ENCODE results near the gene SLC26A2. TPM values are rescaled to one million over a fixed set of nuclear protein-coding genes. Genes with fewer than 3 reads are reported as not detected.

SLC26A2 gene
- 8.3 and 9.0 TPM in 2 replicates for total RNA-seq

- Mint-ChIP-seq H3K9me3 (peaks cover 5% of the 10 kb centered on the region), H3K4me1 (peaks cover 28% of the 10 kb centered on the region), H3K27ac (peak within 1 kb of the TSS; percentile 100), H3K36me3 (ENCODE audit: low read depth) (peaks cover 7% of the 10 kb centered on the region), H3K4me3 (peak within 1 kb of the TSS; percentile 97), H3K27me3 (no peaks in the 10 kb centered on the region)
- intact Hi-C loops (cut with micrococcal nuclease), result loop anchor here (1.0 to 10.0 kb wide), 5 partner anchors 30 to 1578 kb away; partner anchors contain the start of genes FBXO38 and PCYOX1L
- peak; percentile 98 for DNase-seq
These were observed at the start of gene SLC26A2 for GRCh38 chr5:149960272-149961185. Gene SLC26A2, plus strand, starts transcription at chr5:149960758. Its CDS starts 16,895 bp downstream, at chr5:149977653.

GRCh38 chr5:149911031-149911430 lies 49.5 kb upstream of the SLC26A2 start:
- no peak for DNase-seq
- H3K4me3 Mint-ChIP-seq, result no peak overlapping the region
- peaks cover 28% of the 10 kb centered on the region for H3K27me3 Mint-ChIP-seq
- H3K4me1 Mint-ChIP-seq, result no peaks in the 10 kb centered on the region
- no peak overlapping the region for H3K27ac Mint-ChIP-seq
- intact Hi-C loops (cut with micrococcal nuclease), result no loop called here
- H3K36me3 Mint-ChIP-seq (ENCODE audit: low read depth), result no peaks in the 10 kb centered on the region
- no peaks in the 10 kb centered on the region for H3K9me3 Mint-ChIP-seq

GRCh38 chr5:149912226-149912871 lies 48.2 kb upstream of the SLC26A2 start:
- intact Hi-C loops (cut with micrococcal nuclease), result no loop called here
- peaks cover 25% of the 10 kb centered on the region for H3K27me3 Mint-ChIP-seq
- no peaks in the 10 kb centered on the region for H3K4me1 Mint-ChIP-seq
- DNase-seq, result no peak
- no peak overlapping the region for H3K27ac Mint-ChIP-seq
- H3K4me3 Mint-ChIP-seq, result no peak overlapping the region
- no peaks in the 10 kb centered on the region for H3K9me3 Mint-ChIP-seq
- H3K36me3 Mint-ChIP-seq (ENCODE audit: low read depth), result no peaks in the 10 kb centered on the region

- DNase-seq, result no peak
- intact Hi-C loops (cut with micrococcal nuclease), result no loop called here
- H3K27ac Mint-ChIP-seq, result no peak overlapping the region
- no peaks in the 10 kb centered on the region for H3K36me3 Mint-ChIP-seq (ENCODE audit: low read depth)
- H3K4me1 Mint-ChIP-seq, result no peaks in the 10 kb centered on the region
- no peaks in the 10 kb centered on the region for H3K9me3 Mint-ChIP-seq
- peaks cover 17% of the 10 kb centered on the region for H3K27me3 Mint-ChIP-seq
- no peak overlapping the region for H3K4me3 Mint-ChIP-seq
These were observed 46.8 kb upstream of the SLC26A2 start for GRCh38 chr5:149913436-149914419.

GRCh38 chr5:149915392-149916260 lies 44.9 kb upstream of the SLC26A2 start:
- no peaks in the 10 kb centered on the region for H3K4me1 Mint-ChIP-seq
- H3K4me3 Mint-ChIP-seq, result no peak overlapping the region
- H3K27ac Mint-ChIP-seq, result no peak overlapping the region
- H3K27me3 Mint-ChIP-seq, result peaks cover 6% of the 10 kb centered on the region
- H3K36me3 Mint-ChIP-seq (ENCODE audit: low read depth), result no peaks in the 10 kb centered on the region
- H3K9me3 Mint-ChIP-seq, result no peaks in the 10 kb centered on the region
- intact Hi-C loops (cut with micrococcal nuclease), result no loop called here
- no peak for DNase-seq

- Mint-ChIP-seq H3K27me3 (peaks cover 2% of the 10 kb centered on the region), H3K36me3 (ENCODE audit: low read depth) (no peaks in the 10 kb centered on the region), H3K9me3 (no peaks in the 10 kb centered on the region), H3K4me1 (no peaks in the 10 kb centered on the region), H3K4me3 (no peak overlapping the region), H3K27ac (no peak overlapping the region)
- DNase-seq, result no peak
- intact Hi-C loops (cut with micrococcal nuclease), result no loop called here
These were observed 44.1 kb upstream of the SLC26A2 start for GRCh38 chr5:149916334-149917072.

- no peaks in the 10 kb centered on the region for H3K4me1 Mint-ChIP-seq
These were observed 43.4 kb upstream of the SLC26A2 start for GRCh38 chr5:149917073-149917676.

GRCh38 chr5:149921597-149921996 lies 39.0 kb upstream of the SLC26A2 start:
- no peak overlapping the region for H3K4me3 Mint-ChIP-seq
- no peaks in the 10 kb centered on the region for H3K4me1 Mint-ChIP-seq
- H3K27ac Mint-ChIP-seq, result no peak overlapping the region

More at GRCh38 chr5:149917073-149917676, 43.4 kb upstream of the SLC26A2 start:
- intact Hi-C loops (cut with micrococcal nuclease), result no loop called here
- H3K4me3 Mint-ChIP-seq, result no peak overlapping the region
- no peaks in the 10 kb centered on the region for H3K9me3 Mint-ChIP-seq
- no peak for DNase-seq
- H3K27ac Mint-ChIP-seq, result no peak overlapping the region
- H3K36me3 Mint-ChIP-seq (ENCODE audit: low read depth), result no peaks in the 10 kb centered on the region
- H3K27me3 Mint-ChIP-seq, result no peaks in the 10 kb centered on the region

GRCh38 chr5:149922950-149923349 lies 37.6 kb upstream of the SLC26A2 start:
- Mint-ChIP-seq H3K4me3 (no peak overlapping the region), H3K27me3 (no peaks in the 10 kb centered on the region), H3K9me3 (no peaks in the 10 kb centered on the region), H3K4me1 (no peaks in the 10 kb centered on the region), H3K36me3 (ENCODE audit: low read depth) (no peaks in the 10 kb centered on the region), H3K27ac (no peak overlapping the region)
- DNase-seq, result no peak
- intact Hi-C loops (cut with micrococcal nuclease), result no loop called here

More at GRCh38 chr5:149921597-149921996, 39.0 kb upstream of the SLC26A2 start:
- no peak for DNase-seq
- Mint-ChIP-seq H3K9me3 (no peaks in the 10 kb centered on the region), H3K27me3 (no peaks in the 10 kb centered on the region), H3K36me3 (ENCODE audit: low read depth) (no peaks in the 10 kb centered on the region)
- intact Hi-C loops (cut with micrococcal nuclease), result no loop called here

GRCh38 chr5:149924486-149924885 lies 36.1 kb upstream of the SLC26A2 start:
- H3K9me3 Mint-ChIP-seq, result no peaks in the 10 kb centered on the region
- intact Hi-C loops (cut with micrococcal nuclease), result no loop called here
- H3K4me1 Mint-ChIP-seq, result no peaks in the 10 kb centered on the region
- peaks cover 2% of the 10 kb centered on the region for H3K27me3 Mint-ChIP-seq
- H3K27ac Mint-ChIP-seq, result no peak overlapping the region
- DNase-seq, result no peak
- no peak overlapping the region for H3K4me3 Mint-ChIP-seq
- H3K36me3 Mint-ChIP-seq (ENCODE audit: low read depth), result no peaks in the 10 kb centered on the region

GRCh38 chr5:149930043-149930748 lies 30.4 kb upstream of the SLC26A2 start:
- Mint-ChIP-seq H3K36me3 (ENCODE audit: low read depth) (no peaks in the 10 kb centered on the region), H3K4me3 (no peak overlapping the region), H3K27me3 (peaks cover 20% of the 10 kb centered on the region), H3K27ac (no peak overlapping the region), H3K4me1 (peaks cover 3% of the 10 kb centered on the region), H3K9me3 (no peaks in the 10 kb centered on the region)
- no peak for DNase-seq
- intact Hi-C loops (cut with micrococcal nuclease), result no loop called here

All from activated CD4-positive, alpha-beta T cell treated with anti-CD3 and anti-CD28 coated beads, Interleukin-2, amount 10 ng/mL, durations not matched to agents 24 days and 14 days (primary cell).